ENCODE data around the gene CAB39L.
"Not testable (repeated sequence)": the region's sequence is repeated elsewhere in the genome, so short reads cannot be mapped to it uniquely, and the experiment has no call there.

Gene CAB39L

GRCh38 chr13:49305792-49306425, 138.0 kb downstream of the CAB39L start:
- DNase-seq: no peak

GRCh38 chr13:49304763-49305700, 138.8 kb downstream of the CAB39L start:
- DNase-seq: no peak

GRCh38 chr13:49304356-49304755, 139.5 kb downstream of the CAB39L start:
- no peak for DNase-seq

- no peak for DNase-seq
These were observed 140.2 kb downstream of the CAB39L start for GRCh38 chr13:49303533-49304252.

GRCh38 chr13:49302817-49303216, 141.0 kb downstream of the CAB39L start:
- no peak for DNase-seq

- DNase-seq: no peak
These were observed 141.6 kb downstream of the CAB39L start for GRCh38 chr13:49302222-49302621.

GRCh38 chr13:49300739-49301589, 142.9 kb downstream of the CAB39L start:
- peak; percentile 68 for DNase-seq

- no peak for DNase-seq
These were observed 143.6 kb downstream of the CAB39L start for GRCh38 chr13:49300276-49300675.

GRCh38 chr13:49298903-49299605, 144.8 kb downstream of the CAB39L start:
- DNase-seq: no peak

- no peak for DNase-seq
These were observed 145.4 kb downstream of the CAB39L start for GRCh38 chr13:49298416-49298815.

GRCh38 chr13:49297338-49297737, 146.5 kb downstream of the CAB39L start:
- no peak for DNase-seq

GRCh38 chr13:49296659-49297058, 147.2 kb downstream of the CAB39L start:
- DNase-seq: no peak

GRCh38 chr13:49295244-49295643, 148.6 kb downstream of the CAB39L start:
- DNase-seq: no peak

- DNase-seq: not testable (repeated sequence)
These were observed 149.1 kb downstream of the CAB39L start for GRCh38 chr13:49294723-49295122.

- no peak for DNase-seq
These were observed 150.9 kb downstream of the CAB39L start for GRCh38 chr13:49292742-49293486.

GRCh38 chr13:49288458-49288857, 155.4 kb downstream of the CAB39L start:
- no peak for DNase-seq

GRCh38 chr13:49287995-49288394, 155.9 kb downstream of the CAB39L start:
- DNase-seq: no peak

- DNase-seq: no peak
These were observed 164.0 kb downstream of the CAB39L start for GRCh38 chr13:49279885-49280284.

- DNase-seq: no peak
These were observed 164.8 kb downstream of the CAB39L start for GRCh38 chr13:49279112-49279511.

GRCh38 chr13:49278211-49278610, 165.7 kb downstream of the CAB39L start:
- no peak for DNase-seq

- DNase-seq: no peak
These were observed 171.6 kb downstream of the CAB39L start for GRCh38 chr13:49272296-49272695.

Data from activated naive CD4-positive, alpha-beta T cell treated with anti-CD3 and anti-CD28 coated beads, Interleukin-2, amount 50 U/mL, for 16 hours (primary cell).